ENCODE results near the gene NFKB2.

NFKB2 gene

DNA sequence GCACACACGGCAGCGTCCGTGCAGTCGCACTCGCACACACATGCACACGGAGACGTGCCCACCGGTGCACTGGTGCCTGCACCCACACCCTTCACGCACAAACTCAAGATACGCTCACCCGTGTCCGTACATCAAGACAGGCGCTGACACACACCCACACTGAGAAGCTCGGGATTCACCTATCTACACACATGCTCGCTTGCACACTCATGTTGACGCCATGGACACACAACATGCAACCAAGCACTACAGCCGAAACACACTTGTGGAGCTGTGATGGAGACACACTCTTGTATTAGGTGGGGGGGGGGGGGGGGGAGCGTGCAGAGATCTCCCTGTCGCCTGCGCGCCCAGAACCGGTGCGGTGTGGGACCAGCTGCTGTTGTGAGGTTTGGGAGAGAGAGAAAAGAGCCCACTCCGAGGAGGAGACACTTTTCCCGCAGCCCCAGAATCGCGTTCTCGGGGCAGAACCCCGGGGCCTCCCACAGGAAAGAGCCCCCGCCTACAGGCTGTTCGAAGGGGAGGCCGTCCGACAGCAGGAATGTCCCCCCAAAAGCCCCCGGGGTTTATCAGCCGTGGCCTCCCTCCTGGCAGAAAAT is 605 bp upstream of the NFKB2 start:
- DNase-seq = peak; percentile 53

DNA sequence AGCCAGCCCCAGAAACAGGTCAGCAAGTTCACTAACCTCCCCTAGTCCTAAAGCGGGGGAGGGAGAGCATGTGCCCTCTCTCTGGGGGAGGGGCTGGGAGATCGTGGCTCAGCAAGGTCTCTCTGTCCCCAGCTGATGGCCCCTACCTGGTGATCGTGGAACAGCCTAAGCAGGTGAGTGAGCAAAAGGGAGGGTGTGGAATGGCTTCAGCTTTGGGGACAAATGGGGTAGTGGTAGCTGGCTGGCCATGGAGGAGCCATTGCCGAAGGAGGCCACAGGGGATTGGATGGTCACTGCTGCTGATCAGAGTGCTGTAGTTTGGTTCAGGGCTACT is 779 bp downstream of the NFKB2 start:
- DNase-seq = no peak

DNA sequence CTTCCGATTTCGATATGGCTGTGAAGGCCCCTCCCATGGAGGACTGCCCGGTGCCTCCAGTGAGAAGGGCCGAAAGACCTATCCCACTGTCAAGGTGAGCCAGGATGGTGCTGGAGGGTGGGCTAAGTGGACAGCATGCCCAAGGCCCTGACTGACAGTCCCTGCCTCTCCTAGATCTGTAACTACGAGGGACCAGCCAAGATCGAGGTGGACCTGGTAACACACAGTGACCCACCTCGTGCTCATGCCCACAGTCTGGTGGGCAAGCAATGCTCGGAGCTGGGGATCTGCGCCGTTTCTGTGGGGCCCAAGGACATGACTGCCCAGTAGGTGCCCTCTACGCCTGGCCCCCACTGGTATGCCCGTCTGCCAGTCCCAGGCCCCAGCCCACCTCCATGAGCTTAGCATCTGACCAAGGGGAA is 1.2 kb downstream of the NFKB2 start:
- no peak for DNase-seq

DNA sequence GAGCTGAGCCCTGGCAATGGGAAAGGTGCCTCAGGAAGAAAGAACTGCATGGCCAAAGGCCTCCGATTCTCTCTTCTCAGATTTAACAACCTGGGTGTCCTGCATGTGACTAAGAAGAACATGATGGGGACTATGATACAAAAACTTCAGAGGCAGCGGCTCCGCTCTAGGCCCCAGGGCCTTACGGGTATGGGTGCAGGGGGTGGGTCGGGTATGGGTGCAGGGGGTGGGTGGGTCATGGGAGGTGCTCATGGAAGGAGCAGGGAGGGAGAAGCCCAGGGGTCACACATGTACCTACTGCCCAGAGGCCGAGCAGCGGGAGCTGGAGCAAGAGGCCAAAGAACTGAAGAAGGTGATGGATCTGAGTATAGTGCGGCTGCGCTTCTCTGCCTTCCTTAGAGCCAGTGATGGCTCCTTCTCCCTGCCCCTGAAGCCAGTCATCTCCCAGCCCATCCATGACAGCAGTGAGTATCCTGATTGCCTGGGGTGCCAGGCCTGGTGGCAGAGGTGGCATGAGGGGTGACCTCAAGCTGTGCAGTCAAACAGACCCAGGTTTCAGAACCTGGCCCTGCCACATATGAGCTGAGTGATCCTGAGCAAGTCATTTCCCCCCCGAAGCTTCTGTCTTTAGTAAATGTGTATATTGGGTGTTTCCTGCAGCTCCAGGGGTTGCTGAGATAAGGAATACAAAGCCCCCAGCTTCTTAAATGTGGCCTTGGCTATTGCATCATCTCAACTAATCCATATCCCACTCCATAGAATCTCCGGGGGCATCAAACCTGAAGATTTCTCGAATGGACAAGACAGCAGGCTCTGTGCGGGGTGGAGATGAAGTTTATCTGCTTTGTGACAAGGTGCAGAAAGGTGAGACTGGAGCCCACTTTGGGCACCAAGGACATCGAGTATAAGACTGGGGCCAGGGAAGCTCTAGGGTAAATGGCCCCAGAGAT is 2.0 kb downstream of the NFKB2 start:
- no peak for DNase-seq

DNA sequence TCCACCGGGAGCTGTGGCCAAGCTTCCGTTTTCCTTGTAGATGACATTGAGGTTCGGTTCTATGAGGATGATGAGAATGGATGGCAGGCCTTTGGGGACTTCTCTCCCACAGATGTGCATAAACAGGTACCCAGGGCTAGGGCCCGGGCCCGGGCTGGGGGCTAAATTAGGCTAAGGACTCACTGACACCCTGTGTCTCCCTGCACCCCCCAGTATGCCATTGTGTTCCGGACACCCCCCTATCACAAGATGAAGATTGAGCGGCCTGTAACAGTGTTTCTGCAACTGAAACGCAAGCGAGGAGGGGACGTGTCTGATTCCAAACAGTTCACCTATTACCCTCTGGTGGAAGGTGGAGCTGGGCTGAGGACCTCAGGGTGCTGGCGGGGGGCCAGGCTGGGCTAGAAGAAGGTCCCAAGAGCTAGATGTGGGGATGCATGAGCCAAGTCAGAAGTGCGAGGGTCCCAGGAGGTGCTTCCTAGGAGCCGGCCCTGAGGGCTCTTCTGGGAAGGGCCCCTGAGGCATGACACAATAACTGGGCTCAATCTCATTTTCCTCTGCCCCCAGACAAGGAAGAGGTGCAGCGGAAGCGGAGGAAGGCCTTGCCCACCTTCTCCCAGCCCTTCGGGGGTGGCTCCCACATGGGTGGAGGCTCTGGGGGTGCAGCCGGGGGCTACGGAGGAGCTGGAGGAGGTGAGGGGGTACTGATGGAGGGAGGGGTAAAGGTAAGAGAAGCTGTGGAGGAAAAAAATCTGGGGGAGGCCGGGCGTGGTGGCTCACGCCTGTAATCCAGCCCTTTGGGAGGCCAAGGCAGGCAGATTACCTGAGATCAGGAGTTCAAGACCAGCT is 2.9 kb downstream of the NFKB2 start:
- DNase-seq = no peak

DNA sequence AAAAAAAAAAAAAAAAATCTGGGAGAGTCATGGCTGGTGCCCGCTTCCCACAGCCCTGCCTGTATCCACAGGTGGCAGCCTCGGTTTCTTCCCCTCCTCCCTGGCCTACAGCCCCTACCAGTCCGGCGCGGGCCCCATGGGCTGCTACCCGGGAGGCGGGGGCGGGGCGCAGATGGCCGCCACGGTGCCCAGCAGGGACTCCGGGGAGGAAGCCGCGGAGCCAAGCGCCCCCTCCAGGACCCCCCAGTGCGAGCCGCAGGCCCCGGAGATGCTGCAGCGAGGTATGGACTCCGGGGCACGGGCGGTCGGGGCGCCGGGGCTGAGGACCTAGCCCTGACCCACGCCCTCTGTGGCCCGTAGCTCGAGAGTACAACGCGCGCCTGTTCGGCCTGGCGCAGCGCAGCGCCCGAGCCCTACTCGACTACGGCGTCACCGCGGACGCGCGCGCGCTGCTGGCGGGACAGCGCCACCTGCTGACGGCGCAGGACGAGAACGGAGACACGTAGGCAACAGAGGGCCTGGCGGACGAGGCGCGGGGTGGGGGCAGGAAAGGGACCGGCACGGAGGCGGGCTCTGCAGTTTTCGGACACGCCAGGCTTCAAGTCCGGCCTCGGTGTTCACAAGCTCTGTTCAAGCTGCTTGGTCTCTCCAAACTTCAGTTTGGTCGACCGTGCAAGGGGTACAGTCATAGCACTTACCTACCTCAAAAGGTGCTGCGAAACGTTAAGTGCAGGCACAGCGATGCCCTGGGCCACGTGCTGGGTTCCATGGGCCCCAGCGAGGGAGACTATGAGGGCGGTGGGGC is 3.9 kb downstream of the NFKB2 start:
- DNase-seq = peak; percentile 73

DNA sequence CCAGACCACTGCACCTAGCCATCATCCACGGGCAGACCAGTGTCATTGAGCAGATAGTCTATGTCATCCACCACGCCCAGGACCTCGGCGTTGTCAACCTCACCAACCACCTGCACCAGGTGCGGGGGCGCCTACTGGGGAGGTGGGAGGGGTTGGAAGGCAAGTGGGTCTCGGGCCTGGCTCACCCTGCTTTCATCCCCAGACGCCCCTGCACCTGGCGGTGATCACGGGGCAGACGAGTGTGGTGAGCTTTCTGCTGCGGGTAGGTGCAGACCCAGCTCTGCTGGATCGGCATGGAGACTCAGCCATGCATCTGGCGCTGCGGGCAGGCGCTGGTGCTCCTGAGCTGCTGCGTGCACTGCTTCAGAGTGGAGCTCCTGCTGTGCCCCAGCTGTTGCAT is 4.6 kb downstream of the NFKB2 start:
- no peak for DNase-seq

DNA sequence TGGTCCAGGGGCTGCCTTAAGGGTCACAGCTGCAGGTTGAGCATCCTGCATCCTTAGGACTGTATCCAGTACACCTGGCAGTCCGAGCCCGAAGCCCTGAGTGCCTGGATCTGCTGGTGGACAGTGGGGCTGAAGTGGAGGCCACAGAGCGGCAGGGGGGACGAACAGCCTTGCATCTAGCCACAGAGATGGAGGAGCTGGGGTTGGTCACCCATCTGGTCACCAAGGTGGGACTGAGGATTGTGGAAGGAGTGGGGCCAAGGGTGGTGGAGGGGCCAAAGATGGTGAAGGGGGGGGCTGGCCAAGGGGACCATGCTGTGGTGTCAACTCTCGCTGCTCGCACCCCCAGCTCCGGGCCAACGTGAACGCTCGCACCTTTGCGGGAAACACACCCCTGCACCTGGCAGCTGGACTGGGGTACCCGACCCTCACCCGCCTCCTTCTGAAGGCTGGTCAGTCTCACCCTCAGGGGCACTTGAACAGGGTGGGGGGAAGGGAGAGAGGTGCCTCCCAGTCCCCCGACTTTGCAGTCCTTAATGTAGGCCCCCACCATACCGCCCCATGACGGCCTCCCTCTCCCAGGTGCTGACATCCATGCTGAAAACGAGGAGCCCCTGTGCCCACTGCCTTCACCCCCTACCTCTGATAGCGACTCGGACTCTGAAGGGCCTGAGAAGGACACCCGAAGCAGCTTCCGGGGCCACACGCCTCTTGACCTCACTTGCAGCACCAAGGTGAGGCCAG is 5.3 kb downstream of the NFKB2 start:
- DNase-seq = no peak

DNA sequence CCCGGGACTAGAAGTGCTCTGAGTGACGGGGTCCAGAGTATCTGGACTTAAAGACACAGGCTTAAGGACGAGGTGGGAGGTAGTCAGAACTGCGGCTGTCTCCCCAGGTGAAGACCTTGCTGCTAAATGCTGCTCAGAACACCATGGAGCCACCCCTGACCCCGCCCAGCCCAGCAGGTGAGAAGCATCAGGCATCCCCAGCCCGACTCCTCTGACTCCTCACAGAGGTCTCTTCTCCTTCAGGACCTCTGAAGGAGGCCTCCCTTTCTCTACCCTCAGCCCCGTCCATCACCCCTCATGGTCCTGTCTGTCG is 5.8 kb downstream of the NFKB2 start:
- DNase-seq = no peak

DNA sequence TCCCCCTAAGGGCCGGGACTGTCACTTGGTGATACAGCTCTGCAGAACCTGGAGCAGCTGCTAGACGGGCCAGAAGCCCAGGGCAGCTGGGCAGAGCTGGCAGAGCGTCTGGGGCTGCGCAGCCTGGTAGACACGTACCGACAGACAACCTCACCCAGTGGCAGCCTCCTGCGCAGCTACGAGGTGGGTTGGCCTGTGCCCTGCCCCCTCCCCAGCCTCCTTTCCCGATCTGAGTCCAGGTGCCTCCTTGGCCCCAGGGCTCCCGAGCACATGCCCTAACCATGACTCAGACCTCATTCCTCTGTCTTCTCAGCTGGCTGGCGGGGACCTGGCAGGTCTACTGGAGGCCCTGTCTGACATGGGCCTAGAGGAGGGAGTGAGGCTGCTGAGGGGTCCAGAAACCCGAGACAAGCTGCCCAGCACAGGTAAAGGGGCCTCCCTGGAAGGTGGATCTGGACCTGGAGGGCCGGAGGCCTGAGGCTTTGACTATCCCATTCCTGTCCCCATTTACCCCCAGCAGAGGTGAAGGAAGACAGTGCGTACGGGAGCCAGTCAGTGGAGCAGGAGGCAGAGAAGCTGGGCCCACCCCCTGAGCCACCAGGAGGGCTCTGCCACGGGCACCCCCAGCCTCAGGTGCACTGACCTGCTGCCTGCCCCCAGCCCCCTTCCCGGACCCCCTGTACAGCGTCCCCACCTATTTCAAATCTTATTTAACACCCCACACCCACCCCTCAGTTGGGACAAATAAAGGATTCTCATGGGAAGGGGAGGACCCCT is 6.4 kb downstream of the NFKB2 start:
- DNase-seq = peak; percentile 23

DNA sequence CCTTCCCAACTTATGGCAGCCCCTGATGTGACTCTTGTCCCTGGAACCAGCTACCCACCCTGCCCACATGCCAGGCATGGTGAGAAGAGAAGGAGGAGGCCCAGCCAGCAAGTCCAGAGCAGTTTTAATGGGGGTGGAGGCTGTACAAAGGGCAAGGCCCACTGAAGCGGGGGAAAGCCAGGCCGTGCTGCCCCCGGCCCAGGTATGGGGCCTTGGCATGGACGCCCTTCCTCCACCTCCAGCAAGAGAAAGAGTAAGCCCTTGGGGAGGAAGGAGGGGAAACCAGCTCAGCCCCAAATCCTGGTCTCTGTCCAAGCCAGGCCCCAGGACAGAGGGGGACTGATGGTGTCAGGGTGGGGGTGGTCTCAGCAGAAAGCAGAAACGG is 7.0 kb downstream of the NFKB2 start:
- DNase-seq = no peak

DNA sequence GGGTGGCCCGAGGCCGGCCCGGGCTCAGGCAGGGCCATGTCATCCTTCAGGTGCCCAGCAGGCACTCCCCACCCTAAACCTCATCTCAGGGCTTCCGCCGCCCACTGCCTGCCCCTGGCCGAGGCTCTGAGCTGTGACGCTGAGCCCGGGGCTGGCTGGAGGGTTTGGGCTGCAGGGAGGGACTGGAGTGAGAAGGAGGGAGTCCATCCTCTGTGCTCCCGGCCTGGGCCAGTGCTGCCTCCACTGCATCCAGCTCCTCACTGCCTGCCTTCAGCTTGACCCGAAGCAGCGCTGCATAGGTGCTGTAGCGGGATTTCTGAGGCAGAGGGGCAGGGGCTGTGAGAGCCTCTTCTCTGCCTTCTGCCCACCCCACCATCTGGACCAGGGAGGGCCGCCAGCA is 7.6 kb downstream of the NFKB2 start:
- no peak for DNase-seq

DNA sequence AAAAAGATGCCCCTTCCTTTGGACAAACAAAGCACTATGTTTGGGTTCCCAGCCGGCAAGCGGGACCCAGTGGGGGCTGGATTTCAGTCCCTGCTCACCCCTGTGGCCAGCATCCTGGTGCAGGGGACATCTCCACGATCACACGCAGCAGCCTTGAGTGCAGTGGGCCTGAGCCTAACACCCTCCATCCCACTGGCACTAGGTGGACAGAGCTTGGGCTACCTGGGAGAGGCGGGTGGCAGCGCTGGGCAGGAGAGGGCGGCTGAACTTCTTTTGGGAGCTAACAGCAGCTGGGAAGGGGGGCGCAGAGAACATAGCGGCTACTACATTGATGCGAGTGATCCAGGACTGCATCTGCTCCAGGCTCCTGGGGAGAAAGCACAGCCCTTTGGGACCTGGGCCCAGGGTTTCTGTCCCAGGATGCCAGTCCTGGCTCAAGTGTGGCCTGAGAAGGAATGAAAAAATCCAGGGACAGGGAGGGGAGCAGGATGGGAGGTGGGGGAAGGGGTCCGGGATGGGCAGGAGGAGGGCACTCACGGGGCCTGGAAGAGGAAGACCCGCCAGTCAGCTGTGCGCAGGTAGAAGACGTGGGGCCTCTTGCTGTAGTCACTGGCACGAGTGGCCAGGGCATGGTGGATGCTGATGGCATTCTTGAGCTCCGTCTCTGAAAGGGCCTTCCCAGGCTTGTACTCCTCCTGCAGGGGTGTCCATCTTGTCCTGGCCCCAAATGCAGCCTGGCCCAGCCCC is 9.0 kb downstream of the NFKB2 start:
- DNase-seq = no peak

DNA sequence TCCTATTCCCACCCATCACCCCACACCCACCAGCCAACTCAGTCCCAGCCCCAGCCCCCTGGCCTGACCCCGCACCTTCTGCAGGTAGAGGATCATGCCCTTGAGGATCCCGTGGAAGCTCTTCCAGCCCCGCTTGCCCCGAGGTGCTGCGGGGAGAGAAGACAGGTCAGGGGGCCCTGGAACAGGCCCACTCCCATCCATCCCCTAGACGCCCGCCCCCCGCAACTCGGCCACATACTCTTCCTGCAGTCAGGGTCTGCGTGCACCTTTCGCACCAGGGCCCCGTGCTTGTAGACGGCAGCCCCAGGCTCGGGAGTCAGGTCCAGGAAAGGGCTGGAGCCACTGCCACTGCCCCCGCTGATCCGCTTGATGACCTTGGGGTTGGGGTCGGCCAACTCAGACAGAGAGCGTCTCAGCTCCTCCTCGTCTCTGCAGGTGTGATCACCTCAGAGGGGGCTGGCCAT is 9.6 kb downstream of the NFKB2 start:
- DNase-seq = no peak

DNA sequence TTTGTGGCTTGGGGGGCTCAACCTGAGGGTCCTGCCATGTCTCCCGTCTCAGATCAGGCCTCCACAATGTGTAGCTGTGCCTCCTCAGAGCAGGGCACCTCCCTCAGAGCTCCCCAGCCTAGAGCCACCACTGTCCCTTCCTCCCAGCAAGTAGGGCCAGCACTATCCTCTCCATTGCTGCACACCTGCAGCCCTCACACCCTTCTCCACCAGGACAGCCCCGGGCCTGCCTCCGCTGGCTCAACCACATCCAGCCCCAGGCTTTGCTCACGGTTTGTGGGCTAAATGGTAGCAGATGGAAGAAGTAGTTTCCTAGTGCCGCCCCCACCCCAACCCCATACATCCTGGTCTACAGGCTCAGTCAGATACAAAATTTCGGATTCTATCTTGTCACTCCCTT is 10.1 kb downstream of the NFKB2 start:
- no peak for DNase-seq

DNA sequence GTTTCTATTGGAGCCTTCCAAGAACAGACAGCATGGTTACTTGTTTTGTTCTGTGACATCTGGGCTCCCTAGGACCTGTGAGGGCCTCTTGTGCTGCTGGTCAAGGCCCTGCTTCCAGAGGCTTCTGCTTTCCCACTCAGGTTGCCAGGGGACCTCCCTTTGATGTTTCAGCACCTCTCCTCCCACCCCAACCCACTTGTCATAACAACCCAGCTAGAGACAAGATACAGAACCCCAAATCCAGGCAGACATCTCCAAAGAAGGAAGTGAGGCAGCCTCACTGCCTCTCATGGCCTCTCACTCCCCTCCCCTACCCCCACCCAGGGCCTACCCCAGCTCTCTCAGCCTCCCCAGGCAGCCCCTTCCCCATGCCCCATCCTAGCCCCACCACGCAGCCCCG is 11.3 kb downstream of the NFKB2 start:
- no peak for DNase-seq

DNA sequence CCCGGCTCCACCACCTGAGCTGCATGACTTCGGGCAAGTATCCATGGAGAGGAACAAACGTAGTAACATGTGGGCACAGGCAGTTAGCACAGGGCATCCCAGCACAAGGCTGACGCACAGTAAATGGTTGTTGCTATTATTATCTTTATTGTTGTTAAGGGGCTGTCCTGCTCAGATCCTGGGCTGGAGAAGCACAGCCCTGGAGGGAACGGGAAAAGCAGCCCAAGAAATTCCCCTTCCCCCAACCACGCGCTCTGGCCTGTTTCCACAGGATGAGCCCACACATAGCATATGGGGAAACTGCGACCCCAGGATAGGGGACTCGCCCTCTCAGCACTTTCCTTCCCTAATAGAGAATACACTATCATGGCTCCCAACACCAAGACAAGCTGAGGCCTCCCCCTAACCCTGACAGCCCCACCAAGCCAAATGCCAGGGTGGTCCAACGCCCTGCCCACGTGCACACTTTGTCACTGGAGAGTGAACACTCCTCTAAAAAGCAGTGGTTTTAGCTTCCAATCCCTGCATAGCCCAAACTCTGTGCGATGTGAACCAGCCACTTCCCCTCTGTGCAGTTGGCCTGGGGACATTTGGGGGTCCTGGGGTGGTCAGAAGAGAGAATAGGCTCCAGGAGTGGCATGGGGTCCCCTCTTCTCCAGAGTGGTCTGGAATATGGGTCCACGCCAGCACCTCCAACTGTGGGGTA is 12.1 kb downstream of the NFKB2 start:
- no peak for DNase-seq

DNA sequence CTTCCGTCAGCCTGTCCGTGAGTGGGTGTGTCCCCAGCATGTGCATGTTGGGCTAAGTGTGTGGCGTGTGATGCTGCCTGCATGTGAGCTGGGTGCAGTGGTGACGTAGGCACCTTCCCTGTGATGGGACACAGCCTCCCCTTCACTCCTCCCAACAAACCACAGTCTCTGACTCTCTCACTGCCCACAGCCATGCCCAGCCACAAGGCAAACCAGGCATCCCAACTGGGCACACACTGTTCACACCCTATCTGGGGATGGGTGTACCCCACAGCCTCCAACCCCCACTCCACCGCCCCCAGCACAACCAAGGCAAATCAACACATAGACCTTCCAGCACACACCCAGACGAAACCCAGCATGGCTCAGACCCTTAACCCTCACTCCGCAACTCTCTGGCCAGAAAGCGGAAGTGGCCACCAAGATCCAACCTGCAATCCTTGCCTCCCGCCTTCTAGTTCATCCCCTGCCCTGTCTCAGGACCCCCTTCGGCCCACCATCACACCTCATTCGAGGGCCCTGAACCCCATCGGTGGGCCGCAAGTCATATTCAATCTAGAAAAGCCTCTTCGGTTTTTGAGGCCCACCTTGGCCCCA is 12.7 kb downstream of the NFKB2 start:
- no peak for DNase-seq

Data from T1000 (cell line).